Mesenteric fat pad (tissue), 1 donor: ENCODE results near the gene GPATCH4. TPM values are rescaled to one million over a fixed set of nuclear protein-coding genes. Genes with fewer than 3 reads are reported as not detected.
"Not testable (repeated sequence)": the region's sequence is repeated elsewhere in the genome, so short reads cannot be mapped to it uniquely, and the experiment has no call there.

Experiments used
- DNase-seq: peaks from one replicate; pipeline ENCODE4 v3.0.0-alpha.2; 2020; ENCODE audit warnings: low spot score
- total RNA-seq: library from RNA; stranded (reverse); fragmentation: NEBNext Ultra II Directional; extraction: Animal tissue kit (Norgen Biotek cat#: 25700); gene quantifications from one replicate; pipeline ENCODE4 v1.2.1, GENCODE V29; 2021
- donor health status: DM: yes; HTN: yes; CAD: no.

The GPATCH4 gene
- total RNA-seq, 1 donor from 2014 or later, result 40.4 TPM

- no peak for DNase-seq
Measured at GRCh38 chr1:156627313-156627880, 26.1 kb upstream of the GPATCH4 start.

GRCh38 chr1:156626079-156626438, 24.8 kb upstream of the GPATCH4 start:
- DNase-seq, result no peak

DNA sequence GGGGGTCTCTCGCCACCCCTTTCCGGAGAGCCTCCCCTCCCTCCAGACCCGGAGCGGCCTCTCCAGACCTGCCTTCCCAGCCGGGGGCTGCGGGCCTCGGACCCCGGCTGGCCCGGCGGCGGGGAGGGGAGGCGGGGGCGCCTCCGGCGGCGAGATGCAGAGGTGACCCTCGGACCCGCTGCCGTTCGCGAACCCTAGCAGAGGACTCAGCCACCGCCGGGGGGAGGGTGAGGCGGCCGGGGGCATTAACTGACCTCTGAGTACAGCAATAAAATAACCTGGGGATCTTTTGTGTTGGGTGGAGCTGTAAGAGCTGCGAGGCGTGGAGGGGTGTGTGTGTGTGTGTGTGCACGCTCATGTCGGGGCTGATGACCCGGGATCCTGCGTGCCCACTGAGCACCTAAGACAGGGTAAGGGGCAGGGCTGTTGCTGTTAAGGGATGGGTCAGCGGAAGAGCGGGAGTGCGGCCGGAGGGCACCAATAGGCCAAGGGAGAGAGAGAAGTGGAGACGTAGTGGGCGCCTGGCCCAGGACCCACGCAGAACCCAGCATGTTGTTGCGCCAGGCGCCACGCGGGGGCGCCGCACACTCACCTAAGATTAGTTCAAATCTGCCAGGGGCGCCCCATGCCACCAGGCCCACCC, 24.3 kb upstream of the GPATCH4 start:
- no peak for DNase-seq

- DNase-seq, result no peak
Measured at GRCh38 chr1:156624814-156625435, 23.6 kb upstream of the GPATCH4 start.

GRCh38 chr1:156623946-156624813, 22.9 kb upstream of the GPATCH4 start:
- DNase-seq, result no peak

DNA sequence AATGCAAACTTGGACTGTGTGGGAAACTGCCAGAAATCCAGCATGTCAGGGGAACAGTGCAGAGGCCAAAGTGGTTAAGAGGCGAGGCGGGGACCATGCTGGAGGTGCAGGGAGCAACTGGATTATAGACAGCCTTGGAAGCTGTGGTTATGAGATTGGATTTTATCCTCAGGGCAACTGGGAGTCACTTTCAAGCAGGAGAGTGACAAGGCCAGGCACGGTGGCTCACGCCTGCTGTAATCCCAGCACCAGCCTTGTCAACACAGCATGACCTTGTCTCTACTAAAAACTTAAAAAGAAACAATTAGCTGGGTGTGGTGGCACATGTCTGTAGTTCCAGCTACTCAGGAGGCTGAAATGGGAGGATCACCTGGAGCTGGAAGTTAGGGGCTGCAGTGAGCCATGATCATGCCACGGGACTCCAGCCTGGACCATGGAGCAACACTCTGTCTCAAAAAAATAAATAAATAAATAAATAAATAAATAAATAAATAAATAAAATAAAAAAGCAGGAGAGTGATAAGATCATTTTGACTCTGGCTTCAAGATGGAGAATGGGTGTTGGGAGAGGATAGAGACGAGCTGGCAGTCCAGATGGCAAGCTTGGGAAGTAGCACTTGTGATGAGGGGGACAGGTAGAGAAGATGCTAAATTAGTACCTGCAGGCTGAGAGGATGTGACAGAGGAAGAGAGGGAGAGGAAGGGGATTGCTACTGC, 21.5 kb upstream of the GPATCH4 start:
- DNase-seq, result no peak

DNA sequence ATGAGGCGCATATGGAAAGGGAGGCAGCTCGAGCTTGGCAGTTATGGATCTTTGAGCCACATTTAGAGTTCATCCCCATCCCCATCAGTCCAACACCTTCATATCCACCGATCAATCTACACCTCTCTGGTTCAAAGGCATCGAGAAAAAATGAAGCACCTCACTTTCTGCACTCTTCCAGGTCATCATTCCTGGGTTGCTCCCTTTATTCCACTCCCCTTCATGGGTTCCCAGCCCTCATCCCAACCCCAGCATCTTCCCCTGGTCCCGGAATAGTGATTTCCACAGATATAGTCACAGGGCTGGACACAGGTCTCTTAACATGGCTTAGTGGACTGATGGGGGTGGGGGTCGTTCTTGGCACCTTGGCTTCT, 18.3 kb upstream of the GPATCH4 start:
- DNase-seq, result no peak

GRCh38 chr1:156618853-156619581, 17.7 kb upstream of the GPATCH4 start, which contains the start of gene HAPLN2:
Gene HAPLN2, plus strand, starts transcription at chr1:156619415. Its CDS starts 4,076 bp downstream, at chr1:156623491.
- DNase-seq, result no peak

GRCh38 chr1:156616463-156616862, 15.2 kb upstream of the GPATCH4 start:
- DNase-seq, result no peak

GRCh38 chr1:156615946-156616345, 14.7 kb upstream of the GPATCH4 start:
- DNase-seq, result no peak

GRCh38 chr1:156612666-156613065, 11.4 kb upstream of the GPATCH4 start:
- DNase-seq, result no peak

DNA sequence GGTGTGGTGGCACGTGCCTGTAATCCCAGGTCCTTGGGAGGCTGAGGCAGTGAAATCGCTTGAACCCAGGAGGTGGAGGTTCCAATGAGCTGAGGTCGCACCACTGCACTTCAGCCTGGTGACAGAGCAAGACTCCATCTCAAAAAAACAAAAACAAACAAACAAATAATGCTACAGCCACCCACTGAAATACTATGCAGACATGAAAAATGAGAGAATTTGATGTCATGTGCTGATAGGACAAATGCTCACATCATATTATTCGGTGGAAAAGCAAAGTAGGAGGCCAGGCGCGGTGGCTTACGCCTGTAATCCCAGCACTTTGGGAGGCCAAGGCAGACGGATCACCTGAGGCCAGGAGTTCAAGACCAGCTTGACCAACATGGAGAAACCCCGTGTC, 8.8 kb upstream of the GPATCH4 start:
- DNase-seq, result not testable (repeated sequence)

DNA sequence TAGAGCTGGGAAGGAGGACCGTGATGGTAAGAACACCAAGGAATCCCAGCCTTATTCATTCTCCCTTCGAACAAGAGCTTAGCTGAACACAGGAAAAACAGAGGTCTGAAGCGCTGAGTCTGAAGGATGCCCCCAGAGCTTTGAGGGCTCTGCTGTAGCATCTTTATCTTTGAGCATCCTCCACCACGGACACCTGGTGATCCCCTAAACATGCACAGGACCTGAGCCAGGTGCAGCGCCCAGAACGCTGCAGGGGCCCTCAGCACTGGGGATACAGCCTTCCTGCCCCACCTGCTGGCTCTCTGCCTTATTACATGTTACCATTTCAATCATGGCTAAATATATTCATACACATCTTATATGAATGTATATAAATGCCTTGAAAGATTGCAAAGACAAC, 7.7 kb upstream of the GPATCH4 start:
- DNase-seq, result no peak

DNA sequence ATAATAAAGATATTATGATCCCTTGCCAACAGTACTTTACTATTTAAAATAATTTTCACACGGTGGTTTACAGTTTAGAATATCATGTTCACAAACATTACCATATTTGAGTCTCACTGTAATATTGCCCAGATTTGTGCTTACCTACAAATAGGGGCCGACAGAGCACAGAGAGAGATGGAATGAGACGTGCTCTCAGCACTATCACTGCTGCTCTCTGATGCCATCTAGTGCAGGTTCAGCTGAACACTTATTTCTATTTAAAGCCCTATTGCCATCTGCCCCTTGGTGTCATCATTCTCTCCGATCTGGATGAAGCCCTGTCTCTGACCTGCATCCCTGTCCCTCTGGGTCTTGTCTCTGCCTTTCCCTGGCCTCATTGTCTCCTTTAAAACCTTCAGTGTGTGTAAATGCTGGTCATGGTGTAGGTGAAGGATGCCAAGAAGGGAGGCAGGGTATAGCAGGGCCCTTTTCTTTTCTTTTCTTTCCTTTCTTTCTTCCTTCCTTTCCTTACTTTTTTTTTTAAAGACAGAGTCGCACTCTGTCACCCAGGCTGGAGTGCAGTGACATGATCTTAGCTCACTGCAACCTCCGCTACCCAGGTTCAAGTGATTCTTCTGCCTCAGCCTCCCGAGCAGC, 6.9 kb upstream of the GPATCH4 start:
- DNase-seq, result no peak

GRCh38 chr1:156607344-156607743, 6.1 kb upstream of the GPATCH4 start:
- DNase-seq, result not testable (repeated sequence)

DNA sequence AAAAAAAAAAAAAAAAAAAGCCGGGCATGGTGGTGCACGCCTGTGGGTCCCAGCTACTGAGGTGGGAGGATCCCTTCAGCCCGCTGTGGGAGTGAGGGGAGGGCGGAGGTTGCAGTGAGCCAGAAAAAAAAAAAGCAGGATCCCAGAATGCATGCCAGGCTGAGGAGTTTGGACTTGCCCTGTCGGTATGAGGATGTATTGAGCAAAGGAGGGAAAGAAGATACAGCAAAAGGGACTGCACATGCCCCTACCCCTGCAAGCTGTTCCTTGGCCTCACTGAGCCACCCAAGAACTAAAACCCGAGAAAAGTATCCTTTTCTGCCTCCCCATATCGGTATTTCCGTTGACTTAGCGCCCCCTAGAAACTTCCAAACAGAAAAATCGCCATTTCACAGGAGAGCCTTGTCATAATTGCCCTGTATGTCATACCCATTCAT, 1.3 kb upstream of the GPATCH4 start:
- no peak for DNase-seq

DNA sequence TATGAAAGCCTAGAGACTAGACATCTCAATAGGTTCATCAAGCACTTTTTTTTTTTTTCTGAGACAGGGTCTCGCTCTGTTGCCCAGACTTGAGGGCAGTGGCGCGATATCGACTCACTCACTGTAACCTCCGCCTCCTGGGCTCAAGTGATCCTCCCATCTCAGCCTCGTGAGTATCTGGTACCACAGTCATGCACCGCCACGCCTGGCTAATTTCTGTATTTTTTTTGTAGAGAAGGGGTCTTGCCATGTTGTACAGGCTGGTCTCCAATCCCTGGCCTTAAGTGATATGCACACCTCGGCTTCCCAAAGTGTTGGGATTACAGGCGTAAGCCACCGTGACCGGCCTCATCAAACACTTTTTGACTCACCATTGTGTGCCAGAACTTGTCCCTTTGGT, 613 bp upstream of the GPATCH4 start:
- DNase-seq, result no peak

DNA sequence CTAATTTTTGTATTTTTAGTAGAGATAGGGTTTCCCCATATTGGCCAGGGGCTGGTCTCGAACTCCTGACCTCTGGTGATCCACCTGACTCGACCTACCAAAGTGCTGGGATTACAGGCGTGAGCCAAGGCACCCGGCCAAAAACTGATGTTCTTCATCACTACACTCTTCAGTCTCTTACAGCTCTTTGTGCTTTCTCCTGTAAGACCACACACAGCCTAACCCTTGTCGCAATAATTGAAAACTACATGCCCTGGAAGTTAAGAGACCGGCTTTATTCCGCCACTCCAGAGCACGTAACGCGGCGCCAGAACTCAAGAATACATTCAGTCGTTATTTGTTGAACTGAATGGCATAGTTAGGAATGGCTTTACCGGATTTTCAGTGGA, 552 bp downstream of the GPATCH4 start:
- no peak for DNase-seq

DNA sequence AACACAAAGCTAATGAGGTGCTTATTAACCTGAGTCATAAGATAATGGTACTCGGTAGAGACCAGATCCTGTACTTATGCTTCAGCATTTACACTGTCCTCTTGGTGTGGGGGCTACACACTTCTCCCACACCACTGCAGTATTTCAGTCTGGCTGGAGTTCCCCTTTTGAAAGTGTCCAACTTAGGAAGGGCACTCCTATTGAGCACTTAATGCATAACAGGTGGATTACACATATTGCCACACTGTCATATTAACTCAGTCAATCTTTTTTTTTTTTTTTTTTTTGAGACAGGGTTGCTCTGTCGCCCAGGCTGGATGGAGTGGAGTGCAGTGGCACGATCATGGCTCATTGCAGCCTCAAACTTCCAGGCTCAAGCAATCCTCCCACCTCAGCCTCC, 1.5 kb downstream of the GPATCH4 start:
- no peak for DNase-seq
